Measurements from ENCODE around the gene PRSS22.

DNA sequence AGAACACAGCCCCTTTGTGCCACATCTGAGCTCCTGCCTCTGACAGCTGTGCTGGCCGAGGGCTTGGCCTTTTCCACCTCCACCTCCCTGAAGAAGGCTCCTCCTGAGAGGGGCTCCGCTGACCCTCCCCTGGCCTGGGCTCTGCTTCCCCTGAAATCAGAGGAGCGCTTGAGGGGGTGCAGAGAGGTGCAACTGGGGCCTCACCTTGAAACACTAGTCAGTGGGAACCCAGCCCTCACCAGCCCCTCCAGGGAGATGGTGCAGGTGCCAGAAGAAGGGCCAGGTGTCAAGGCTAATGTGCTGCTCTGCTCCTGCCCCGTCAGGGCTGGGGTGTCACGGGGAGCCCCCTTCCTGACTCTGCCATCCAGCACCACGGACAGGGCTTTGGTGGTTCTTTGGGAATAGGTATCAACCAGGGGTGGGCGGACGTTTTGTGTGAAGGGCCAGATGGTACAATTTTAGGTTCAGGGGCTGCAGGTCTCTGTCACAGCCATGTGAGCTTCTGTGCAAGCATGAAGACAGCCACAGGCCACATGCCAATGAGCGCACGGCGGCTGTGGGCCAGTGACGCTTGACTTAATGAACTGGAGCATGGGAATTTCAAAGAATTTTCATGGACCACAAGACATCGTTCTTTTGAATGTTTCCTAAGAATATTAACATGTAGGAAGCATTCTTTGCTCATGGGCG is 30.0 kb downstream of the PRSS22 start:
- TF ChIP-seq, protein P1, sequence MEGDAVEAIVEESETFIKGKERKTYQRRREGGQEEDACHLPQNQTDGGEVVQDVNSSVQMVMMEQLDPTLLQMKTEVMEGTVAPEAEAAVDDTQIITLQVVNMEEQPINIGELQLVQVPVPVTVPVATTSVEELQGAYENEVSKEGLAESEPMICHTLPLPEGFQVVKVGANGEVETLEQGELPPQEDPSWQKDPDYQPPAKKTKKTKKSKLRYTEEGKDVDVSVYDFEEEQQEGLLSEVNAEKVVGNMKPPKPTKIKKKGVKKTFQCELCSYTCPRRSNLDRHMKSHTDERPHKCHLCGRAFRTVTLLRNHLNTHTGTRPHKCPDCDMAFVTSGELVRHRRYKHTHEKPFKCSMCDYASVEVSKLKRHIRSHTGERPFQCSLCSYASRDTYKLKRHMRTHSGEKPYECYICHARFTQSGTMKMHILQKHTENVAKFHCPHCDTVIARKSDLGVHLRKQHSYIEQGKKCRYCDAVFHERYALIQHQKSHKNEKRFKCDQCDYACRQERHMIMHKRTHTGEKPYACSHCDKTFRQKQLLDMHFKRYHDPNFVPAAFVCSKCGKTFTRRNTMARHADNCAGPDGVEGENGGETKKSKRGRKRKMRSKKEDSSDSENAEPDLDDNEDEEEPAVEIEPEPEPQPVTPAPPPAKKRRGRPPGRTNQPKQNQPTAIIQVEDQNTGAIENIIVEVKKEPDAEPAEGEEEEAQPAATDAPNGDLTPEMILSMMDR (IDR thresholded peaks at IDR 0.05), result no peak
- no peak for TF ChIP-seq POLR2AphosphoS5 (IDR thresholded peaks at IDR 0.05)
- TF ChIP-seq POLR2A (IDR thresholded peaks at IDR 0.05; ENCODE audit: low read depth), result no peak
- no peak for TF ChIP-seq EP300 (IDR thresholded peaks at IDR 0.05)

Data from esophagus muscularis mucosa (tissue), 4 donors.